Left colon (tissue), 2 donors: Measurements from ENCODE around the gene SAMM50. TPM values are rescaled to one million over a fixed set of nuclear protein-coding genes. Genes with fewer than 3 reads are reported as not detected.

Experiments
- ATAC-seq: fragments of 200-7000 bp; cut with Tn5 transposase; one replicate; pipeline ENCODE4 v1.9.1; 2020; ENCODE audit warnings: mild to moderate bottlenecking, moderate library complexity
- DNase-seq, 2 donors: peaks; one replicate each; pipeline ENCODE4 v3.0.0-alpha.2; 2020
- intact Hi-C, 2 donors: fragments of 100-400 bp; cut with DNase I in 1 of 2; cut with micrococcal nuclease in 1 of 2; formaldehyde crosslinking; loops; one replicate each; pipeline versions ENCODE4 v1.11.2 to v1.14.0; 2022; cut with DNase I, micrococcal nuclease
- total RNA-seq, 2 donors: library from RNA; stranded (reverse); fragmentation: NEBNext Ultra II Directional; extraction: Animal tissue kit (Norgen Biotek cat#: 25700); gene quantifications; one replicate each; pipeline ENCODE4 v1.2.1, GENCODE V29; 2021
- donor health status: DM: no; HTN: no; CAD: no.
- donor health status: DM: yes; HTN: yes; CAD: no.

Gene SAMM50
- total RNA-seq, 2 donors from 2014 or later, result 47.1 to 59.3 TPM

- intact Hi-C loops, result no loop called here
- no peak for DNase-seq
- ATAC-seq, result no peak
Measured at GRCh38 chr22:44019846-44020245, 64.6 kb downstream of the SAMM50 start.

- intact Hi-C loops, result no loop called here
- ATAC-seq, result no peak
- no peak for DNase-seq
Measured at GRCh38 chr22:44020981-44021380, 65.7 kb downstream of the SAMM50 start.

- peak; percentile 30 to 58 for DNase-seq
- intact Hi-C loops, result no loop called here
- peak; percentile 70 for ATAC-seq
Measured at GRCh38 chr22:44023404-44024287, 68.4 kb downstream of the SAMM50 start.

- intact Hi-C loops, result no loop called here
- peak; percentile 26 for ATAC-seq
- peak in 1 of 2 donors; percentile 48 for DNase-seq
Measured at GRCh38 chr22:44024288-44024921, 69.2 kb downstream of the SAMM50 start, which contains the start of gene PARVB. Gene PARVB (plus strand): TSS chr22:44024302. CDS start chr22:44024340, 38 bp downstream.

- peak; percentile 24 for ATAC-seq
- peak; percentile 62 to 66 for DNase-seq
- intact Hi-C loops, result no loop called here
Measured at GRCh38 chr22:44025171-44026065, 70.2 kb downstream of the SAMM50 start.

- intact Hi-C loops, result no loop called here
- ATAC-seq (peak; percentile 16), DNase-seq (peak in 1 of 2 donors; percentile 11)
Measured at GRCh38 chr22:44026066-44026629, 70.9 kb downstream of the SAMM50 start.

DNA sequence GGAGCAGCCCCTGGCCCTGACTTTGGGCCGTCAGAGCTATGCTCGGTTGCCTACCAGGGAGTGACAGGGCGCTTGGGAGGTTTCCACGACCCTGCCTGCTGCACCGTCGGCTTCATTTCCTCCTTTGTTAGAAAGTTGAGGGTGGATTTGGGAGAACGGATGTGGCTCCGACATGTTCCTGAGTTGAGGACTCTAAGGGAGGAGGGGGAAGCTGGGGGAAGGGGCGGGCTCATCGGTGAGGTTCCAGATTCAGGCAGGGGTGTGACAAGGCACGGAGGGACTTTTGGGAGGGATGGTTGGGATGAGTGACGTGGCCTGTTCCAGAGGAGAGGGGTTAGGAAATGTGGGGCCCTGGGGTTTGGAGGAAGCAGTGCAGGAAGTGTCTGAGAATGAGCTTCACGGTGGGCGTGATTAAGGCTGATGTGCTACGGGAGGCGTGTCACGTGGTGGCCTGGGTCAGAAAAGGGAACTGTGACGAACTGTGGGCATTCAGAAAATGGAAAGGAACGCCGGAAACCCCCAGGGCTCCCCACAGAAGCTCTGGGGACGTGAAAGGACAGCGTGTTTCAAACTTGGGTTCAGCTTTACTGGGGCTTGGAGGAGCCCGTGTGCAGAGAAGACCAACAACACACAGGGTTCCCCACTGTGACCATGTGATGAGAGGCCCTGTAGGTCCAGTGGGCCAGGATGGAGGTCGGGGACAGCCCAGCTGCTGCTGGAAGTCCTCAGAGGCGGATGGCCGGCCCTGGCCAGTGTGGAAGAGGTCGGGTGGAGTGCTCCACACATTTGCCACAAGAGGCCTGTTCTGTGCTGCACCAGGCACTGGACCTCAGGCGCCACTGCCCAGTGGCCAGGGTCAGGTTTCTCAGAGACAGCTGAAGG lies 71.6 kb downstream of the SAMM50 start:
- ATAC-seq, result peak; percentile 35
- intact Hi-C loops, result no loop called here

DNA sequence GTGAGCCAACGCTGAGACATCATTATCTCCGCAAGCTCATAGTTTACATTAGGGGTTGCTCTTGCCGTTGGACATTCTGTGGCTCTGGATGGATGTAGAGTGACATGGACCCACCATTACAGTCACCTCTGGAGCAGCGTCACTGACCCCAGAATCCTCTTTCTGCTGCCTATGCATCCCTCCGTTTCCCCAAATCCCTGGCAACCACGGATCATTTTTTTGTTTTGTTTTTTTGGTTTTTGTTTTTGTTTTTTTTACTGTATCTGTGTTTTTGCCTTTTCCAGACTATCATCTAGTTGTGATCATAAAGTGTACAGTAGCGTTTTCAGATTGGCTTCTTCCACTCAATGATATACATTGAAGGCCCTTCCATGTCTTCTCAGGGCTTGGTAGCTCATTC lies 72.8 kb downstream of the SAMM50 start:
- intact Hi-C loops, result no loop called here
- ATAC-seq (no peak), DNase-seq (no peak)

More for the DNA sequence above, 71.6 kb downstream of the SAMM50 start:
- peak; percentile 76 to 83 for DNase-seq

GRCh38 chr22:44029069-44029468 lies 73.8 kb downstream of the SAMM50 start:
- DNase-seq (no peak), ATAC-seq (no peak)
- intact Hi-C loops, result no loop called here

DNA sequence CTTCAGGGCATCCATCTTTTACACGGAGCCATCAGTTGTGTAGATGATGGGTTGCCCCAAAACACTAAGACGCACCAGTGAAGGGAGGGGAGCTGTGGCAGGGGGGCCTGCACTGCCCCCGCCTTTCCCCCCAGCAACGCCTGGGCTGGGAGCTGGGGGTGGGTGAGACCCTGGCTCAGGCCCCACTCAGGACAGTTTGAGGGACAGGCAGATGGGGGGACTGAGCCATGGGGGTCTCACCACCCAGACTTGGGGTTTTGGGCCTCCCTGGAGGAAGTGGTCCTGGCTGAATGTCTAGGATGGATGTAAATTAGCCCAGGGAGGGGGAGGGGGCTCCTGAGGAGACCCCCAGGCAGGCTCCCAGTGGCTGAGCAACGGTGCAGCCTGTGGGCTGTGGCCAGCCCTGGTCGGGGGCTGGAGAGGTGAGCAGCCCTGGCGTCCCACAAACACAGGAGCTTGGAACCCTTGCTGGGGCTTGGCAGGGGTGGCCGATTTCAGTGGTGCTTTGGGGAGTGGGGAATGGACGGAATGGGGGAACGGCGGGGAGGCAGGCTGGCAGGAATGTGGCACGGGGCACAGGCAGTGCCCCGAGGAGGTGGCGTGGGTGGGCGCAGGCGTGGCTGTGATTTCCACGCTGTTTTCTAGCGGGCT lies 74.9 kb downstream of the SAMM50 start:
- DNase-seq (no peak), ATAC-seq (no peak)
- intact Hi-C loops, result no loop called here

DNA sequence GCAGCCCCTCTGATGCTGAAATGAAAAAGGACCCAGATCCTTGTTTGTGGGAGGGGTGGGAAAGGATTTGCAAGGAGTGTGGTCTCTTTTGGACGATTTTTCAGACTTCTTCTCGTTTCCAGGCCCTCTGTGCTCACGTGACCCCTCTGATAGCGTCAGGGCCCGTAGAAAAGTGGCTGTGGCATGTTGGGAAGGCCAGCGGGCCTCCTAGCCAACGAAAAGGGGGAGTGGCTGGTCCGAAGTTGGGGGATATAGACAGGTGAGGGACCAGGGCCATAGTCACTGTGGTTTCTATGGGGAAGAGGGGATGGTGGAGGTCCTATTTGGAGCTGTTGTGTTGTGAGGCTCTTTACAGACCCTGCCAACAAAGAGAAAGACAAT lies 75.5 kb downstream of the SAMM50 start:
- no peak for DNase-seq
- ATAC-seq, result no peak
- intact Hi-C loops, result no loop called here

GRCh38 chr22:44031158-44031952 lies 76.1 kb downstream of the SAMM50 start:
- no peak for ATAC-seq
- DNase-seq, result no peak
- intact Hi-C loops, result no loop called here

- intact Hi-C loops, result no loop called here
- DNase-seq, result no peak
- ATAC-seq, result no peak
Measured at GRCh38 chr22:44032126-44032730, 77.0 kb downstream of the SAMM50 start.

DNA sequence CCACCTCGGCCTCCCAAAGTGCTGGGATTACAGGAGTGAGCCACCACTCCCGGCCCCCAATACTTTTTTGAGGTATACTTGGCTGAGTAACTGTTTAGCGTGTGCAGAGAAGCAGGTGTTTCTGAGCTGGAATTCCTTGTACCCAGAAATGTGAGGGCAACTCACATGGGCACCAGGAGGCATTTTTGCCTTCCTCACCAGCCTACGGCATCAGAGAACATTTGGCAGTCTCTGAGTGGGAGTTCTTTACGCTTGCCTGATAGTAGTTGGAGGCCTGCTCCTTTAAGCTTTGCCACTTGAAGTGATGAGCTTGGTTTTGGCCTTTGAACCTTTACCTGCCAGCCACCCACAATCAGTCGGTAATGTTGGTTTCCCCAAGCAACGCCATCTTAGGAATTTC lies 78.0 kb downstream of the SAMM50 start:
- intact Hi-C loops, result no loop called here
- ATAC-seq (no peak), DNase-seq (no peak)

DNA sequence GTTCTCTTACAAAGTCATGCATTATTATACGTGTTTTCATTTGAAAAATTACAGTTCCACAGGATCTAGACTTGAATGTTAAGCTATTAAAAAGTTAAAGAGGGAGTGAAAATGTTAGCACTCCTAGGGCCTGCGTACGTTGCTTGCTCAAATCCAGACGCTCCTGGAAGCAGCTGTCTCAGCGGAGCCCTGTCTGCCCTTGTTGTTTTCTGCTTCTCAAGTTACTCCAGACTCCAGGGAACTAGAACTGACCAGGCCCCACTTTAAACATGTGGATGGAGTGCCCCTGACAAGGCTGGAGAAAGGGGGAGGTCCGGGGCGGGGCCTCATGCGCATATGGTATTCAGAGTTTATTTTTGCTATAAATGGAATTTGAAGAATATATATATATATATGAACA lies 78.5 kb downstream of the SAMM50 start:
- ATAC-seq, result no peak
- intact Hi-C loops, result no loop called here

More for the DNA sequence above, 78.5 kb downstream of the SAMM50 start:
- DNase-seq, result no peak
